Testis (tissue), 3 donors: ENCODE results near the gene IFIT1B. TPM values are rescaled to one million over a fixed set of nuclear protein-coding genes. Genes with fewer than 3 reads are reported as not detected.
A peak's percentile ranks its signal among the peaks of the same experiment; 100 is the strongest.
"Not testable (repeated sequence)": the region's sequence is repeated elsewhere in the genome, so short reads cannot be mapped to it uniquely, and the experiment has no call there.

Source experiments
- DNase-seq: peaks from one replicate; pipeline ENCODE4 v3.0.0-alpha.2; 2019
- H3K27ac ChIP-seq, 2 donors: fragments of 200-600 bp; sonication (generic); one replicate each; pipeline ENCODE4 v1.5.1; 2019
- H3K27me3 ChIP-seq: fragments of 200-600 bp; sonication (generic); one replicate; pipeline ENCODE4 v1.5.1; 2019
- H3K36me3 ChIP-seq: fragments of 200-600 bp; sonication (generic); one replicate; pipeline ENCODE4 v1.5.1; 2017; ENCODE audit warnings: low read depth; ENCODE audit errors: missing control alignments
- H3K4me1 ChIP-seq: fragments of 200-600 bp; sonication (generic); one replicate; pipeline ENCODE4 v1.5.1; 2019
- H3K4me3 ChIP-seq, 2 donors: fragments of 200-600 bp; sonication (generic); one replicate each; pipeline ENCODE4 v1.5.1; 2017 to 2019
- H3K9me3 ChIP-seq: fragments of 200-600 bp; sonication (generic); one replicate; pipeline ENCODE4 v1.5.1; 2017
- POLR2A ChIP-seq: fragments of 450-650 bp; IDR thresholded peaks from one replicate; pipeline ENCODE4 v1.6.1; 2017; ENCODE audit warnings: antibody characterized with exemption, mild to moderate bottlenecking, moderate library complexity
- WGBS, 2 donors: methylation state at CpG; one replicate each; pipeline ENCODE4 v1.1.5; 2018; 5-methylcytosine and 5-hydroxymethylcytosine counted together
- intact Hi-C: fragments of 100-400 bp; cut with DNase I; formaldehyde crosslinking; loops from one replicate; pipeline ENCODE4 v1.15.1; 2023; ENCODE audit warnings: low total_unique reads
- polyA plus RNA-seq: library from polyadenylated mRNA; stranded (reverse); fragments of 350-450 nt; fragmentation: Illumina TruSeq; extraction: RNeasy Lipid Tissue Mini Kit (QIAGEN cat#74804); gene quantifications from one replicate; pipeline ENCODE4 v1.2.3, GENCODE V29; 2014; ENCODE audit warnings: low read depth, low replicate concordance; ENCODE audit not compliant: insufficient read depth
- total RNA-seq, 2 donors: library from RNA; depleted of rRNA; stranded (reverse); fragments of >200 nt; gene quantifications; one replicate each; pipeline ENCODE4 v1.2.3, GENCODE V29; 2016
- TF ChIP-seq, protein P1 (sequence below), 3 experiments: fragments of 450-650 bp in 2 of 3; fragments of 200-600 bp in 1 of 3; sonication (generic) in 1 of 3; IDR thresholded peaks; one replicate each; pipeline ENCODE4 v1.5.1; 2016 to 2019; ENCODE audit warnings: antibody characterized with exemption in 3 of 3, mild to moderate bottlenecking in 2 of 3, moderate library complexity in 1 of 3

IFIT1B gene
- total and polyA plus RNA-seq, 3 donors from 2014 or later, result not detected

DNA sequence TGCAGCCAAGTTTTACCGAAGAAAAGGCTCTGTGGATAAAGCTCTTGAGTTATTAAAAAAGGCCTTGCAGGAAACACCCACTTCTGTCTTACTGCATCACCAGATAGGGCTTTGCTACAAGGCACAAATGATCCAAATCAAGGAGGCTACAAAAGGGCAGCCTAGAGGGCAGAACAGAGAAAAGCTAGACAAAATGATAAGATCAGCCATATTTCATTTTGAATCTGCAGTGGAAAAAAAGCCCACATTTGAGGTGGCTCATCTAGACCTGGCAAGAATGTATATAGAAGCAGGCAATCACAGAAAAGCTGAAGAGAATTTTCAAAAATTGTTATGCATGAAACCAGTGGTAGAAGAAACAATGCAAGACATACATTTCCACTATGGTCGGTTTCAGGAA lies 25.2 kb downstream of the IFIT1B start:
- DNase-seq, result no peak
- Histone ChIP-seq H3K27ac (no peak overlapping the region), H3K4me1 (no peaks in the 10 kb centered on the region), H3K36me3 (no peaks in the 10 kb centered on the region), H3K27me3 (no peaks in the 10 kb centered on the region), H3K4me3 (no peak overlapping the region), H3K9me3 (no peaks in the 10 kb centered on the region)
- intact Hi-C loops, result no loop called here
- TF ChIP-seq, protein P1, sequence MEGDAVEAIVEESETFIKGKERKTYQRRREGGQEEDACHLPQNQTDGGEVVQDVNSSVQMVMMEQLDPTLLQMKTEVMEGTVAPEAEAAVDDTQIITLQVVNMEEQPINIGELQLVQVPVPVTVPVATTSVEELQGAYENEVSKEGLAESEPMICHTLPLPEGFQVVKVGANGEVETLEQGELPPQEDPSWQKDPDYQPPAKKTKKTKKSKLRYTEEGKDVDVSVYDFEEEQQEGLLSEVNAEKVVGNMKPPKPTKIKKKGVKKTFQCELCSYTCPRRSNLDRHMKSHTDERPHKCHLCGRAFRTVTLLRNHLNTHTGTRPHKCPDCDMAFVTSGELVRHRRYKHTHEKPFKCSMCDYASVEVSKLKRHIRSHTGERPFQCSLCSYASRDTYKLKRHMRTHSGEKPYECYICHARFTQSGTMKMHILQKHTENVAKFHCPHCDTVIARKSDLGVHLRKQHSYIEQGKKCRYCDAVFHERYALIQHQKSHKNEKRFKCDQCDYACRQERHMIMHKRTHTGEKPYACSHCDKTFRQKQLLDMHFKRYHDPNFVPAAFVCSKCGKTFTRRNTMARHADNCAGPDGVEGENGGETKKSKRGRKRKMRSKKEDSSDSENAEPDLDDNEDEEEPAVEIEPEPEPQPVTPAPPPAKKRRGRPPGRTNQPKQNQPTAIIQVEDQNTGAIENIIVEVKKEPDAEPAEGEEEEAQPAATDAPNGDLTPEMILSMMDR (IDR thresholded peaks at IDR 0.05), result no peak
- TF ChIP-seq POLR2A, result no peak
- 98 to 100% methylated on average over 2 of the region's 2 CpGs for WGBS, 2 donors

DNA sequence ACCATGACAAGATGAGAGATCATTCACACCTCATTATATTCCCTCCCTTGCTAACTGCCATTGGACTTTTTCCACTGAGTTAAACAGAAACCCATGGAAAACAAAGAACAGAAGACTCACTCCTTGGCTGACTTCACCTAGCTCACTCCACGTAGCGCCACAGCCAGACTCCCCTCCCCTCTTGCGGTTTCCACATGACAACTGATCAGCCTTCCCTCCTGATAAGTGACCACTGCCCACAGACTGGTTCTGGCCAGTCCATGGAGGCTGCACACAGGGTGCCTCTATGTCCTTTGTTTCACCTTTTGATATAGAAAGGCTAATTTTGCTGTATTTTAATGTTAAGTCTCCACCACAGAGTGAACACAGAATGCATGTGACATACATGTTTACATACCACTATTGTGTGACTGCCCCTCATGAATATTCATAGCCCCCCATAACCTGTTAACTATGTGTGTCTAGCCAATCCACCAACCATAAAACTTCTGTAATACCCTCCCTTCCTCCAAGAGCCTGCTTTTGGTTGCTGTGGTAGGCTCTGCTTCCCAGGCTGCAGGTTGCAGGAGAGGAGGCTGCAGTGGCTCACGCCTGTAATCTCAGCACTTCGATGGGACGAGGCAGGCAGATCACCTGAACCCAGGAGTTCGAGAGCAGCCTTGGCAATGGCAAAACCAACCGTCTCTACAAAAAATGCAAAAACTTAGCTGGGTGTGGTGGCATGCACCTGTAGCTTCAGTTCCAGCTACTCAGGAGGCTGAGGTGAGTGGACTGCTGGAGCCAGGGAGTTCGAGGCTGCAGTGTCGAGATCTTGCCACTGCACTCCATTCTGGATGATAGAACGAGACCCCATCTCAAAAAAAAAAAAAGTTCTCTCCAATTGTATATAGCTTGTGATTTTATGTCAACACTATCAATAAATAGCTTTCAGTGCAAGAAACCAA lies 26.5 kb downstream of the IFIT1B start:
- 85 to 92% methylated on average over 11 of the region's 11 CpGs for WGBS, 2 donors
- intact Hi-C loops, result no loop called here
- H3K4me3 ChIP-seq, result no peak overlapping the region
- TF ChIP-seq, protein P1 (IDR thresholded peaks at IDR 0.05), result peak in 1 of 3 experiments; percentile 9
- TF ChIP-seq POLR2A, result no peak
- H3K4me1 ChIP-seq, result no peaks in the 10 kb centered on the region
- no peaks in the 10 kb centered on the region for H3K36me3 ChIP-seq
- DNase-seq, result no peak
- no peaks in the 10 kb centered on the region for H3K27me3 ChIP-seq
- no peaks in the 10 kb centered on the region for H3K9me3 ChIP-seq
- H3K27ac ChIP-seq, result no peak overlapping the region

DNA sequence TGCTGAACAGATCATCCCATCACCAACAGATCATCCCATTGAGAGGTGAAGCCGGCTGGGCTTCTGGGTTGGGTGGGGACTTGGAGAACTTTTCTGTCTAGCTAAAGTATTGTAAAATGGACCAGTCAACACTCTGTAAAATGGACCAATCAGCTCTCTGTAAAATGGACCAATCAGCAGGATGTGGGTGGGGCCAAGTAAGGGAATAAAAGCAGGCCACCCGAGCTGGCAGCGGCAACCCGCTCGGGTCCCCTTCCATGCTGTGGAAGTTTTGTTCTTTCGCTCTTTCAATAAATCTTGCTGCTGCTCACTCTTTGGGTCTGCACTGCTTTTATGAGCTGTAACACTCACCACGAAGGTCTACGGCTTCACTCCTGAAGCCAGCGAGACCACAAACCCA lies 28.3 kb downstream of the IFIT1B start:
- intact Hi-C loops, DNase-seq, H3K9me3 ChIP-seq, H3K27me3 ChIP-seq, H3K36me3 ChIP-seq, H3K4me3 ChIP-seq, H3K27ac ChIP-seq, H3K4me1 ChIP-seq: not testable (repeated sequence)
- WGBS, 2 donors, result 96 to 99% methylated on average over 9 of the region's 9 CpGs

DNA sequence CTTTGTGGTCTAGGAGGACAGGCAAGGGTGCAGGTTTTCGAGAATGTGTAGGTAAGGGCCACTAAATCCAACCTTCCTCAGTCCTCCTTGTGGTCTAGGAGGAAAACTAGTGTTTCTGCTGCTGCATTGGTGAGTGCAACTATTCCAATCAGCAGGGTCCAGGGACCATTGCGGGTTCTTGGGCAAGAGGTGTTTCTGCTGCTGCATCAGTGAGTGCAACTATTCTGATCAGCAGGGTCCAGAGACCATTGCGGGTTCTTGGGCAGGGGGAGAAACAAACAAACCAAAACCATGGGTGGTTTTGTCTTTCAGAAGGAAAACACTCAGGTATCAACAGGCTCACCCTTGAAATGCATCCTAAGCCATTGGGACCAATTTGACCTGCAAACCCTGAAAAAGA lies 29.9 kb downstream of the IFIT1B start:
- H3K27me3 ChIP-seq, H3K36me3 ChIP-seq, H3K4me1 ChIP-seq, intact Hi-C loops, H3K9me3 ChIP-seq, H3K27ac ChIP-seq, H3K4me3 ChIP-seq, DNase-seq: not testable (repeated sequence)
- 92 to 96% methylated on average over 3 of the region's 3 CpGs for WGBS, 2 donors

DNA sequence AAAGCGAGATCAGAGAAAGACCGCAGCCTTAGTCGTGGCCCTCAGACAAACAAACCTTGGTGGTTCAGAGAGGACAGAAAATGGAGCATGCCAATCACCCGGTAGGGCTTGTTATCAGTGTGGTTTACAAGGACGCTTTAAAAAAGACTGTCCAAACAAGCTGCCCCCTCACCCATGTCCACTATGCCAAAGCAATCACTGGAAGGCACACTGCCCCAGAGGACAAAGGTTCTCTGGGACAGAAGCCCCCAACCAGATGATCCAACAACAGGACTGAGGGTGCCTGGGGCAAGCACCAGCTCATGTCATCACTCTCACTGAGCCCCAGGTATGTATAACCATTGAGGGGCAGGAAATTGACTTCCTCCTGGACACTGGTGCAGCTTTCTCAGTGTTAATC lies 31.4 kb downstream of the IFIT1B start:
- H3K27ac ChIP-seq, H3K27me3 ChIP-seq, H3K4me3 ChIP-seq, H3K4me1 ChIP-seq, H3K9me3 ChIP-seq, intact Hi-C loops, H3K36me3 ChIP-seq, DNase-seq: not testable (repeated sequence)
- 90 to 98% methylated on average over 5 of the region's 5 CpGs for WGBS, 2 donors

DNA sequence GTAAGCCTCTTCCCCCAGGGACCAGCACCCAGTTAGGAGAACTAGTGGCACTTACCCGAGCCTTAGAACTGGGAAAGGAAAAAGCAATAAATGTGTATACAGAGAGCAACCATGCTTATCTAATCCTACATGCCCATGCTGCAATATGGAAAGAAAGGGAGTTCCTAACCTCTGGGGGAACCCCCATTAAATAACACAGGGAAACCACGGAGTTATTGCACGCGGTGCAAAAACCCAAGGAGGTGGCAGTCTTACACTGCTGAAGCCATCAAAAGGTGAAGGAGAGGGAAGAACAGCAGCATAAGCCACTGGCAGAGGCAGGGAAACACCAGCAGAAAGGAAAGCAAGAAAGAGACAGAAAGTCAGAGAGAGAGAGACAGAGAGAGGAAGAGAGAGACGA lies 32.7 kb downstream of the IFIT1B start:
- H3K4me1 ChIP-seq, H3K9me3 ChIP-seq, H3K27me3 ChIP-seq, H3K36me3 ChIP-seq, DNase-seq, H3K4me3 ChIP-seq, intact Hi-C loops, H3K27ac ChIP-seq: not testable (repeated sequence)
- WGBS, 2 donors, result 89 to 91% methylated on average over 5 of the region's 5 CpGs

DNA sequence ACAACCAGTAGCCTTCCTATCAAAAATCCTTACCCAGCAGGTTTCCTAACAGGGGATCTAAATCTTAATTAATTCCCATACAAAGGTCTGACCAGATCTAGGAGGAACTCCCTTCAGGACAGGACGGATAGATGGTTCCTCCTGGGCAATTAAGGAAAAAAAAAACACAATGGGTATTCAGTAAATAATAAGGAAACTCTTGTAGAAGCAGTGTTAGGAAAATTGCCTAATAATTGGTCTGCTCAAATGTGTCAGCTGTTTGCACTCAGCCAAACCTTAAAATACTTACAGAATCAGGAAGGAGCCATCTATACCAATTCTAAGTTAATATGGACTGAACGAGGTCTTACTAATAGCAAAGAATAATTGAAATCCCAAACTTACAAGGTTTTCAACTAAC lies 33.3 kb downstream of the IFIT1B start:
- DNase-seq, intact Hi-C loops, H3K27me3 ChIP-seq, H3K4me1 ChIP-seq, H3K27ac ChIP-seq, H3K4me3 ChIP-seq, H3K36me3 ChIP-seq, H3K9me3 ChIP-seq: not testable (repeated sequence)
- 82 to 88% methylated on average over 2 of the region's 2 CpGs for WGBS, 2 donors

DNA sequence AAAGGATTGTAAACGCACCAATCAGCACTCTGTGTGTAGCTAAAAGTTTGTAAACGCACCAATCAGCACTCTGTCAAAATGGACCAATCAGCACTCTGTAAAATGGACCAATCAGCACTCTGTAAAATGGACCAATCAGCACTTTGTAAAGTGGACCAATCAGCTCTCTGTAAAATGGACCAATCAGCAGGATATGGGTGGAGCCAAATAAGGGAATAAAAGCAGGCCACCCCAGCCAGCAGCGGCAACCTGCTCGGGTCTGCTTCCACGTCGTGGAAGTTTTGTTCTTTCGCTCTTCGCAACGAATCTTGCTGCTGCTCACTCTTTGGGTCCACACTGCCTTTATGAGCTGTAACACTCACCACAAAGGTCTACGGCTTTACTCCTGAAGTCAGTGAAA lies 34.4 kb downstream of the IFIT1B start:
- intact Hi-C loops, H3K4me1 ChIP-seq, H3K9me3 ChIP-seq, DNase-seq, H3K4me3 ChIP-seq, H3K27ac ChIP-seq, H3K36me3 ChIP-seq, H3K27me3 ChIP-seq: not testable (repeated sequence)
- WGBS, 2 donors, result 85 to 95% methylated on average over 10 of the region's 10 CpGs
